Caki2 (cell line): ENCODE measurements around the gene CCNL1. TPM values are rescaled to one million over a fixed set of nuclear protein-coding genes. Genes with fewer than 3 reads are reported as not detected.

Source experiments
- DNase-seq: peaks from one replicate; pipeline ENCODE4 v3.0.0-alpha.2; 2015; ENCODE audit warnings: low read depth
- in situ Hi-C: cut with HindIII; loops from 2 replicates; pipeline ENCODE4 v1.10.0; 2016; ENCODE audit warnings: low sequenced_read_pairs, low pct_unique_long_range_greater_than_20kb, mixed read lengths
- total RNA-seq: library from RNA; depleted of rRNA; stranded (reverse); fragments of >200 nt; shearing (Covaris generic); gene quantifications from 2 replicates; pipeline ENCODE4 v1.2.3, GENCODE V29; 2014; ENCODE audit warnings: low replicate concordance

CCNL1 gene
- total RNA-seq, 1 experiment from 2014 or later: 31.0 TPM

DNA sequence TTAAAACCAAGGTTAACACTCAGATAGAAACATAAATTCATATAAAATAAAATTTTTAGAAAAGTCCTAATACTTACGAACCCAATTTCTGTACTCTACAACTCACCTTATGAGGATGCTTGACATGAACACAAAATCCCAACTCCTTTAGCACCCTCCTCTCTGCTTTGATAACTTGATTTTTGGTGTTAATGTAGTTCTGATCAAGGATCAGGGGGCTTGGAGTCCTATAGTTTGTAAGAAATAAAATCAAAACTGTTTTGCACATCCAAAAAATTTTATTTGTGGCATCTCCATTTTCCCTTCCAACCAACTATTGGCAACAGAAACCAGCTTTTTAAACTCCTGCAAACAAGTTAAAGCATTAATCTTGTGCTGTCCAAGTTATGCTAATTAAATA, 7.0 kb downstream of the CCNL1 start:
- in situ Hi-C loops: no loop called here
- no peak for DNase-seq

- no peak for DNase-seq
- in situ Hi-C loops: no loop called here
Measured at GRCh38 chr3:157152438-157152837, 7.5 kb downstream of the CCNL1 start.

DNA sequence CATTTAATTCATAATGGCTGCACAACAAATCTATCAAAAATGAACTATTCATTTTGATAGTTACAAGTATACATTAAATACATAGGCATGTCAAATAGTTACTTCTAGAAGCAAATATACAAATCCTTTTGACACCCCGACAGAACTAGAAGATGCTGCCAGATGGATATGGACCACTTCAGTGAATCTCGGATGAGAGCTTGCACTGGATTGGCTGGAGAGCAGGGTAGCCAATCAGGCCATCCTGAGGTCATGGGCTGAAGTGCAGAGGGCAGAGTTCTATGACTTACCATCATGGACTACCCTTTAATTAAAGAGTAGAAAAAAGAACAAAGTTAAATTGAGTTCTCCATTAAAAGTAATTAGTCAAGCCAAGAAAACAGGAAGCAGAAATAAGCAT, 8.3 kb downstream of the CCNL1 start:
- in situ Hi-C loops: no loop called here
- no peak for DNase-seq

GRCh38 chr3:157151151-157151550, 8.8 kb downstream of the CCNL1 start:
- DNase-seq: no peak
- in situ Hi-C loops: no loop called here

DNA sequence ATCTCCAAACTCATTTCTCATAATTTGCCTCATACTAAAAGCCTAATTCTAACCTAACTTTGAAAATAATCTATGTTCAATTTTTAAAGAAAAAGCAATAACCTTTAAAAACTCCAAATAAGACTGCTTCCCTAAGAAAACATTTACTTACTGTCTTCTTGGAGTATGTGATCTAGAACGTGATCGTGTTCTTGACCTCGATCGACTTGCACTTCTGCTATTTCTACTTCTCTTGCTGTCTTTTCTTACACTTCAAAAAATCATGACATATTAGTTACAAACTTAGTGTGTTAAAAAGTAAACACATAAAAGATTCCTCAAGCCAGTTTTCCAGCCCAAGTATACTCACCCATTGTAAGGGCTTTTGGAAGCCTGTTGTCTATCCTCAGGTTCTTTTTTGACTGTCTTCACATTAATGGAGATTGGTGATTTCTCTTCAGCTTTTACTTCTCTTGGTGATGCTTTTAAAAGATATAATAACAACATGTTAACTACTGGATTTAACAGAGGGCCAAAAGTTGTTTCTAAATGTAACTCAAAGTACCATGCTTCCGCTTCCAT, 10.7 kb downstream of the CCNL1 start:
- in situ Hi-C loops: no loop called here
- no peak for DNase-seq

- no peak for DNase-seq
- in situ Hi-C loops: no loop called here
Measured at GRCh38 chr3:157148196-157148889, 11.6 kb downstream of the CCNL1 start.

GRCh38 chr3:157147099-157147803, 12.7 kb downstream of the CCNL1 start:
- in situ Hi-C loops: no loop called here
- no peak for DNase-seq

- in situ Hi-C loops: no loop called here
Measured at GRCh38 chr3:157145606-157146322, 14.2 kb downstream of the CCNL1 start.

GRCh38 chr3:157142315-157142714, 17.6 kb downstream of the CCNL1 start:
- in situ Hi-C loops: no loop called here
- no peak for DNase-seq

More at GRCh38 chr3:157145606-157146322, 14.2 kb downstream of the CCNL1 start:
- DNase-seq: no peak

DNA sequence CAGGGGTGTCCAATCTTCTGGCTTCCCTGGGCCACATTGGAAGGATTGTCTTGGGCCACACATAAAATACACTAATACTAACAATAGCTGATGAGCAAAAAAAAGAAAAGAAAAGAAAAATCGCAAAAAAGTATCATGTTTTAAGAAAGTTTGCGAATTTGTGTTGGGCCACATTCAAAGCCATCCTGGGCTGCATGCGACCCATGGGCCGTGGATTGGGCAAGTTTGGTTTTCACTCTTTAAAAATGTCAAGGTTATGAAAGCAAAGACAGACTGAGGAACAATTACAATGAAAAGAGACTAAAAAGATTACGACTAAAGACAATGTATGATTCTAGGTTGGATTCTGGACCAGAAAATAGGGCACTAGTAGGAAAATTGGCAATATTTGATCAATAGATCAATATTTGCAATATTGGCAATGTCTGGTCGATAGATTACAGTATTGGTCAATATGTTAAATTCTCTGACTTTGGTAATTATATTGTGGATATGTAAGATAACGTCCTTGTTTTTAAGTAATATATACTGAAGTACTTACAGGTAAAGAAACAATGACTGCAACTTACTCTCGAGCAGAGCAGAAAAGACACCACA, 19.9 kb downstream of the CCNL1 start:
- in situ Hi-C loops: no loop called here
- no peak for DNase-seq

DNA sequence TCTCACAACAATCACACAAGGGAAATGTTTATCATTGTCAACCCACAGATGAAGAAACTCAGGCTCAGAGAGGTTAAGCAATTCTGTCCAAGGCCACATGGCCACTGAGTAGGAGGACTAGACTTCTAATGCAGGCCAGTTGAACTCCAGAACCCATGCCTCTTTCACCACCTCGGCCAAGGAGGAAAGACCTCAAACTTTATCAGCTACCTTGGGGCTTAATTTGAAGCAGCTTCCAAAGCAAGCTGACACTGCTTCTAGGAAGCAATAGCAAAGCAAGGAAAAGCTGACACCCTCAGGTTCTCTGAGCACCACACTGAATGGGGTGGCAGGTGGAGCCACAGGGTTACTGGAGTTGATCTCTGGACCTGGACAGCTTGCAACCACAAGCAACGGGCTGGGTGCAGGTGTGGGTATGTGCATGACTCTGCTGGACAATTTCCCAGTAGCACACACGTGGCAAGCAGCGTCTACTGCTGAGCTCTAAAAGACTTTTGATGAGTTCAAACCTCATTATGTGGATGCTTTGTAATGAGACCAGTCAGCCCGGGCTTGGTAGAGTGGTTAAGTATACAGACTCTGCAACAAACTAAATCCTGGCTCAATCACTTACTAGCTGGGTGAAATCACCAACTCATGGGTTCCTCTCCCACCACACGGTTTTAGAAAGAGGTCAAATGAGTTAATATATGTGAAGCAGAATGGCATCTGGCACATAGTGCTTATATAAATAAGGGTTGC, 23.1 kb downstream of the CCNL1 start:
- DNase-seq: no peak
- in situ Hi-C loops: no loop called here

DNA sequence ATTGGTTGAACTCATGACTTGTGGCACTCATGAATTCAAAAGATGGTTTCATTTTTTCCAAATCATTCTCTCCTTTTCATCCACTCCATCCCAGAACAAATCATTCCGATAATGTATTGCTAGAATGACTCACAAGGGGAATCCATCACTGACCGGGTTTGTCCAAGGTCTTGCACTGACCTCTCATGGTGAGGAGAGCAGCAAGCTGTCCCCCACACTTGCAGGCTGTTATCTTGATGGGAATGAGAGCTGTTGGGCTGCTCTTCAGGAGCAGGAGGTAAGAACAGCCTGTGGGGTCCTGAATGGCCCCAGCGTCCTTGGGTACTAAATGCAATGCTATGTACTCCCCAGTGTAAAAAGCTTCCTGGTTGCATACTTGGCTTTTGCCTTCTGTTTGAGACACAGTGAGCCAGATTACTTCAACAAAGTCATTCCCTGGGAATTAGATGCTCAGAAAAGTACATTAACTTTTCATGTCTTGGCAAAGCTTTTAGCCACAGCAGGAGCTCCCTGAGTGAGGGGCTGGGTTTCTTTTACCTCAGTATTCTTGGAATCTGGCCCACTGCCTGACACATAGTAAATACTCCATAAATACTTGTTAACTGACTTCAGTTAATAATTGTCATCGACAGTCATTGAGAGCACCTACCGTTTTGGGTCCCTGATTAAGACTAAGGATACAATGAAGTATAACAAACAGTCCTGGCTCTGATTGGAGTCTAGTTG, 24.1 kb downstream of the CCNL1 start:
- in situ Hi-C loops: no loop called here
- peak; percentile 69 for DNase-seq

DNA sequence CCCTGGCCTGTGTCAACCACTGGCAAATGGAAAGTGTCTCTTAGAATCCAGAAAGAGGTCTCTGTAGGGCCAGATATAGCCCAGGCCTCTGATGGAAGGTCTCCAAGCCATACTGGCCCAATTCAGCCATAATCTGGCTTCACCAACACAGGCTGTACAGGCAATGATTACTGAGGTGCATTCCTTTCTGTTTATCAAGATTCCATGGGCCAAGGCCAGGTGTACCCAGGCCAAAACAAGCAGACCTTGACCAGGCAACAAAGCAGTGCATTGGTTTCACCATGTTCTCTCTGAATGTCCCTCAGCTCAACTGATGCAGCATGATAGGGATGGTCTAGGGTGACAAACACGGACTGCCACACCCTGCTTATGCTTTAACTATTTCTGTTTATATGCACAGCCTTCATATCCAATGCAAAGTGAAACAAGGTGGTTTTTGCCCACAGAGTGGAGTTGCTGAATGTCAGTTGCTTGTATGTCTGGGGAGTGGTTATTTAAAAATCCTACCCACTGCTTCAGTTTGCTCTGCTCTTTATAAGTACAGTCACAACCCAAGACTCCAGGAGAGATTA, 25.2 kb downstream of the CCNL1 start:
- in situ Hi-C loops: no loop called here
- peak; percentile 37 for DNase-seq

GRCh38 chr3:157133434-157134320, 26.3 kb downstream of the CCNL1 start:
- DNase-seq: no peak
- in situ Hi-C loops: no loop called here

DNA sequence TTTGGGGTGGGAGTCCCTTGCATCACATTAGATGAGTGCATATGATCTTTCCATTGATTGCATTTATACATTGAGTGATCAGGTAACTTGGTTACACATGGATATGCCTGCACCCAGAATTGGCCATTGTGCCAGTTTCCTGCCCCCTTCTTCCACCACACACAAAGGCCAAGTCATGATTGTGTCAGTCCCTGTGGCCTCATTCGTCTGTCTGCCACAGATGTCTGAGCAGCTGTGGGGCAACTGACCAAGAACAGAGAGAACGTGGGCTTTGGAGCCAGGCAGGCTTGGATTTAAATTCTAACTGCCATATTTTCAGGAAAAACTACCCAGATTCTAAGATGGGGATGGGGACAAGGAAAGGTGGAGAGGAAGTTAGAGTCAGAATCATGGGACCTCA, 27.0 kb downstream of the CCNL1 start:
- in situ Hi-C loops: no loop called here
- no peak for DNase-seq

- no peak for DNase-seq
- in situ Hi-C loops: no loop called here
Measured at GRCh38 chr3:157132341-157132740, 27.6 kb downstream of the CCNL1 start.
